Left forelimb (tissue), 1 donor: Measurements from ENCODE around the gene NECAB2.

Source experiments
- DNase-seq: peaks from one replicate; pipeline ENCODE4 v3.0.0-alpha.2; 2018; ENCODE audit warnings: low spot score

Gene NECAB2

DNA sequence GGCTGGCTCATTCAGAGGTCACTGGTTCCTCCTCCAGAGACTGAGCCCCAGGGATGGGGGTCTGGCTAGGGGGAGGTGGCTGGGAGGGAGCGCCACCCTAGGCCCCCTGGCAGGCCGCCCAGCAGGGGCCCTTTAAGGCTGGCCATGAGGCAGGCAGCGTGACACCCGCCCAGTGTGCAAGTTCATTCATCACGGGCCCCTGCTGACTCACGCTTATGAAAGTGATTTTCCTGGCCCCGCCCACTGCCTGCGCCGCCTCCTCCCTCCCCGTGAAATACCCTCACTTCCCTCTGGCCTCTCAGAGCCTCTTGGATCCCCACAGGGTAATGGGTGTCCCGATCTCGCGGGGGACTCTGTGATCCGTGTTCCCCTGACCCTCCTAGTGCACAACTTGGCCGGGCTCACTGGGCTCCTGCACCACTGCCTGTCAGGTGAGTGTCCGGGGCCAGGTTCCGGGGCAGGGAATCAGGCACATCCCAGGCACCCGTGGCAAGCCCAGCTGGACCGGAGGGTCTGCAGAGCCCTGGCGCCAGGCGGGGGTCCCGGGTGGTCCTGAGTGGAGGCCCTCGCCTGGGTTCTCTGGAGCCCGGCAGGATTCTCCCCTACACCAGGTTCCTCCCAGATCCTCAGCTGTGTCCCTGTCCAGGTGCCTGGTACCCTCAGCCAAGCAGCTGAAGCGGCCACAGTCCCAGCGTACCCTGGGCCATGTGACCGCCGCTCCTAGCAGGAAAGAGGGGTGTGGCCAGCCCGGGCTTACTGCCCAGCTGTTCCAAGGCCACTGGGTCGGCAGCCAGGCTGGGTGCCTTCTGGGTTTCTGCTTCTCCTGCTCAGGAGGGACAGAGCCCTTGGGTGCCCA, 14.9 kb upstream of the NECAB2 start, which contains the start of gene OSGIN1:
OSGIN1 (plus strand) TSS at position 301 of the 856 bp plus-strand sequence. CDS start 4,432 bp downstream, outside the sequence.
- peak; percentile 81 for DNase-seq

DNA sequence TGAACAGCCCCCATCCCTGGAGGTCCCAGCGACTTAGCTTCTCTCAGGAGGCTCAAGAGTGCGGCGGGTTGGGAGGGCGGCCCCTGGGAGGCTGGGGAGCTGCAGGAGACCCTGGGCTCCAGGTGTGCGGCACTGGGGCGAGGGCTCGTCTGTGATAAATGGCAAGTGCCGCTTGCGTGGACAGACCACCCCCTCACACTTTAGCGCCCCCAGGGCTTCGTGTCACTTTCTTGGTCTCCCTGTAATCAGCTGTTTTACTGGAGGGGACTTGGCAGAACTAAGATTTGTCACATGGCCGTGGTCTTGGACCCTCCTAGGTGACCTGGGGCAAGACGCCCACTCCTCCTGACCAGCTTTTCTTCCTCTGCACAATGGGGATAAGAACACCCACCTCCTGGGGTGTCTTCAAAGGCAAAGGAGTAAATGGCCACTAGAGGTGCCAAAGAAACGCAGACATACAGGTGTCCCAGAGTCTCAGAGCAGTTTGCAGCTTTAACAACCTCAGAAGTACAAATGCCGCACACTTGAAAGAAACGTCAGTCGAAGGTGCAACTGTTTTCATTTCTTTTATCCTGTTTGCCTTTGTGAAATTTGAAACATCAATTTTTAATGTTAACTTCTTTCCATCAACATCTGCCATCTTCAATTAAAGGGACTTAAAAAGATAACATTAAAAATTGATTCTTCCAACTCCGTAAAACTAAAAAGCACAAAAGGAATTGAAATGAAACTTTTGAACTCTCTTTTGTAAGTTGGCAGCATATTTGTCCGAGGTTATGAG, 14.1 kb upstream of the NECAB2 start:
- no peak for DNase-seq

GRCh38 chr16:83954577-83955016, 13.4 kb upstream of the NECAB2 start:
- no peak for DNase-seq

- DNase-seq = no peak
These were observed 12.6 kb upstream of the NECAB2 start for GRCh38 chr16:83955218-83956130.

DNA sequence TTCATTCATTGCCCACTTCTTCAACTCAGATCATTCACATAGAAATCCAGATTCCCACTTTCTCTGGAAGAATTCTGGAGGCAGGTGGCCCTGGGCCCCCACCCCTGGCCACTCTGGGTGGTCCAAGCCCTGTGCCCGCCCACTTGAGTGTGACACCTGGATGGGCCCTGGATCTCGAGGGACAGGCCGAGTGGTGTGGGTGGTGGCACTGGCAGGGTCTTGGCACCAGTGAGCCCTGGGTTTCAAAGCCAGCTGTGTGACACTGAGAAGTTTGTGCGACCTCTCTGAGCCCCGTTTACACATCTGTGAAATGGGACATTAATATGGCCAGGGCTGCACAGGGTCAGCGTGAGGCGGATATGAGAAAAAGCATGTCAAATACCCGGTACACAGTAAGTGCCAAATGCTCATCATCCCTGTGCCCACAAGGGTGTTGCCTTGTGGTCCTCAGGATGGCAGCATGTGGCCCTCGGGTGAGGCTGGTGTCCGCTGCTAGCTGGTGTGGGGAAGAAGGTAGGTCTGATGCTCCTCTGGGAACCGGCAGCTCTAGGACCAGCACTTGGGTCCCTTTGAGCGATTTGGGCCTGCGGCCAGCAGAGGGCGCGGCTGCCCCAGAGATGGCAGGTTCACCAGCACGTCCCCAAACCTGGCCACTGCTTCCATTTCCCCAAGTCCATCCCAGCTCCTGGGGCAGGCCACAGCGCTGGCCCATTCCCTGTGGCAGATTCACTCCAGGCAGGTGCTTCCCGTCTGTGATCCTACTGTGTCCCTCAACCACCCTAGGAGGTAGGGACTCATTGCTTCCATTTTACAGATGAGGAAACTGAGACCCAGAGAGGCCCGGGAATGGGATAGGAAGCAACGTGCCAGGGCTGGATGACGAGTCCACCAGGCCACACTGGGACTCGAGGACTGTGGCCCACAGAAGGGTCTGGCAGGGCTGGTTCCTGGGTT, 11.4 kb upstream of the NECAB2 start:
- DNase-seq = peak; percentile 81

GRCh38 chr16:83957296-83957855, 10.7 kb upstream of the NECAB2 start:
- DNase-seq = no peak

DNA sequence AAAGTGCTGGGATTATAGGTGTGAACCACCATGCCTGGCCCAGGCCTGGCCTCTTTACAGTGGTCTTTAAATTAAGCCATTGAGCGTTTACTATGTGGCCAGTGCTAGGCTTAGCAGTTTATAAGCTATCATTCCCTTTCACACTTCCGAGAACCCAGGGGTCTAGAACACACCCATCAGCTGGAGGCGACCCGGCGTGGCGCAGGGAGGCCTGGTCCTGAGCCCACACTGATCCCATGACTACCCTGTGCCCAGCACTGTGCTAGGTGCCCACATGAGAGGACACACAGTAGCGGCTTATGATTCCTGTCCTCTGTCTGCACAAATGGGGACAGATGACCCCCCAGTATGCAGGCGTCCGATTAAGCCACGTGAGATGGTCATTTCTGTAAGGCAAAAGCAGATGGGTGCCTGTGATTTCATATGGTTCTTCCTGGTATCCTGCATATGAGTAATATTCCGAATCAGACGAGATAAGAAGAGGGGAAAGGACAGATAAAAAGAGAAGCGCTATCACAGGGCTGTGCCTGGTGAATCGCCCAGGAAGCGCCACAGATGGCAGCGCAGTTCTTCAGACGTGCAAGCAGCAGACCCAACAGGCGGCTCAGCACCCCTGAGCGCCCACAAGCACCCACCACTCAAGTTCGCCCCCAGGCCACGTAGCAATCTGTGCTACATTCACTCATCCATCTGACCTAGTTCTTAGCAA, 9.8 kb upstream of the NECAB2 start:
- no peak for DNase-seq

DNA sequence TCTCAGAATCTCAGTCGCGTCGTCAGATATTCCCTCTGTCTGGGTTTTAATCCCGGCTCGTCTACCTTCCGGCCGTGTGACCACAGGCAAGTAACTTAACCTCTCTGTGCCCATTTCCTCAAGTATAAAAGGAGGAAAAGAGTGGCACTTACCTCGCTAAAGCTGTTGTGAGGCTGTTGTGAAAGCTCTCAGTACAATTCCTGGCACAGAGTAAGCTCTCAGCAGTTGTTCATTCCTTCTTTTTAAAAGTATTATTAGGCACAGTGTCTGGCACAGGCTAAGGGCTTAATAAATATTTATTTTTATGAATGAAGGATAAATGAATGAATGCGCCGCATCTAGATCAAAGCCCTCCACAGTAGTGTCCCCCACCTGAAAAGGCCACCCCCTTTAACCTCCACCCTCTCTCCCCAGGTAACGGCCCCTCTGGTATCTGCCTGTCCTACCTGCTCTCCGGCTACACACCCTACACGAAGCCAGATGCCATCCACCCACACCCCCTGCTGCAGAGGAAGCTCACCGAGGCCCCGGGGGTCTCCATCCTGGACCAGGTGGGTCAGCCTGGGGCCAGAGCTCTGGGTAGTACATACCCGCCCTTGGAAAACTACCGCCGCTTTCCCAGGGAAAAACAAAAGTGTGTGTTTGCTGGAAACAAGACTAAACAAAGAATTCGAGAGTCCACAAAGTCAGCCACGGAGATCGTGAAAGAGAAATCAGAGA, 9.0 kb upstream of the NECAB2 start:
- no peak for DNase-seq

- DNase-seq = no peak
These were observed 8.2 kb upstream of the NECAB2 start for GRCh38 chr16:83959656-83960434.

DNA sequence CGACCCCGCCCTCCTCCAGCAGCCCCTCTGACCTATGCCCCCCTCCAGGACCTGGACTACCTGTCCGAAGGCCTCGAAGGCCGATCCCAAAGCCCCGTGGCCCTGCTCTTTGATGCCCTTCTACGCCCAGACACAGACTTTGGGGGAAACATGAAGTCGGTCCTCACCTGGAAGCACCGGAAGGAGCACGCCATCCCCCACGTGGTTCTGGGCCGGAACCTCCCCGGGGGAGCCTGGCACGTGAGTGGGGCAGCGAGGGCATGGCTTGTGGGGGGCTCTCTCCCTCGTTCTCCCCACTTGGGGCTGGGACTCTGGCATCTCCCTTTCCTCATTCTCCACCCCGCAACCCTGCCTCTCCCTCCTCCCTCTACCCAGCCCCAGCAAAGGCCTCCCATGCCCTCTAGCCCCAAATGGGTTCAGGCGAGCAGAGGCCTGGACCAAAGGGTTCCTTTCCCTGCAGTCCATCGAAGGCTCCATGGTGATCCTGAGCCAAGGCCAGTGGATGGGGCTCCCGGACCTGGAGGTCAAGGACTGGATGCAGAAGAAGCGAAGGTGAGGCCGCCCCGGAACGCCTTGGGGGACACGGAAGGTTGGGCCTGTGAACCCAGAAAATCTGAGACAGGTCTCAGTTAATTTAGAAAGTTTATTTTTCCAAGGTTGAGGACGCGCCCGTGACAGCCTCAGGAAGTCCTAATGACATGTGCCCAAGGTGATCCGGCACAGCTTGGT, 7.4 kb upstream of the NECAB2 start:
- no peak for DNase-seq

DNA sequence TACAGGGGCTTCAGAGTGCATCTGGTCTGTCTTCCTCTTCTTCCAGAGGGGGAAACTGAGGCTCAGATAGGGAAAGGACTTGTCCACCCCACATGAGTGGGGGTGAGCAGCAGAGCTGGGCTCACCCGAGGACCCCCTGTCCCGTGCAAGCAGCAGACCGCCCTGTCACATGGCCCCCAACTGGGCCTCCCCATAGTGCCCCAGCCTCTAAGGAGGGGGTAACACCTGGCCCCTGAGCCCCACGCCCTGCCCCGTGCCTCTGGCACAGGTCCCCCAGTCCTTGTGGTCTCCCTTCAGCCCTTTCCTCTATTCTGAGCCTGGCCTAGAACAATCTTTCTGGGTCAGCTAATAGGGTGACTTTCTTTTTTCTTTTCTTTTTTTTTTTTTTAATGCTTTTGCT, 6.5 kb upstream of the NECAB2 start:
- no peak for DNase-seq

DNA sequence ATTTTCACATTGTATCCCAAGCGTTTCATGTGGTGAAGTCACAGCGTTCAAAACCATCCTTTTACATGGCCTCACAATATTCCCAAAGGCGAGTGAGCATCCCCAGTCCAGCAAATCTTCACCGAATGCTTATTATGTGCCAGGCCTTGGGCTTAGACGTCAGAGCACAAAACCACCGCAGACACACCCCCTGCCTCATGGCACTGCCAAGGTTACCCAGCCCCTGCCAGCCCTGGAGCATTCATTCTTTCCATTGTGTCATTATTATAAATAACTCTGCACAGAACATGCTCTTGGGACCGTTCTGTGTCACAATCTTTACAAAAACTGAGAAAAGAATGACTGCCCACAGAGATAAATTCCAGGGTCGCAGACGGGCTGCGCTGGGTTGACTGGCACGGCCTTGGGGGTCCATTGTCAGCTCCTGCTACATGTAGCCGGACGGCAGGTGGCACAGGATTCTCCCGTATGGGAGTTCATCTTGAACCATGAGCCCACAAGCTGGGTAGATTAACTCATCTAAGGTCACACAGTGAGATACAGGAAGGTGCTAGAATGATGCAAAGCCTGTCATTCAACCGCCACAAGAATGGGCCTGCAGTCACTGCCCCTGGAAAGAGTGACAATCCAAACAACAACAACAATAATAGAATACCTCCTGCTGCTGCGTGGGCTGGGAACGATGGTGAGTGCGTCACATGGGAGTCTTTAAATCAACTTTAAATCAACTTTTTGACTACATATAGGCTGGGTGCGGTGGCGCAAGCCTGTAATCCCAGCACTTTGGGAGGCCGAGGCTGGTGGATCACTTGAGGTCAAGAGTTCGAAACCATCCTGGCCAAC, 4.5 kb upstream of the NECAB2 start:
- no peak for DNase-seq

DNA sequence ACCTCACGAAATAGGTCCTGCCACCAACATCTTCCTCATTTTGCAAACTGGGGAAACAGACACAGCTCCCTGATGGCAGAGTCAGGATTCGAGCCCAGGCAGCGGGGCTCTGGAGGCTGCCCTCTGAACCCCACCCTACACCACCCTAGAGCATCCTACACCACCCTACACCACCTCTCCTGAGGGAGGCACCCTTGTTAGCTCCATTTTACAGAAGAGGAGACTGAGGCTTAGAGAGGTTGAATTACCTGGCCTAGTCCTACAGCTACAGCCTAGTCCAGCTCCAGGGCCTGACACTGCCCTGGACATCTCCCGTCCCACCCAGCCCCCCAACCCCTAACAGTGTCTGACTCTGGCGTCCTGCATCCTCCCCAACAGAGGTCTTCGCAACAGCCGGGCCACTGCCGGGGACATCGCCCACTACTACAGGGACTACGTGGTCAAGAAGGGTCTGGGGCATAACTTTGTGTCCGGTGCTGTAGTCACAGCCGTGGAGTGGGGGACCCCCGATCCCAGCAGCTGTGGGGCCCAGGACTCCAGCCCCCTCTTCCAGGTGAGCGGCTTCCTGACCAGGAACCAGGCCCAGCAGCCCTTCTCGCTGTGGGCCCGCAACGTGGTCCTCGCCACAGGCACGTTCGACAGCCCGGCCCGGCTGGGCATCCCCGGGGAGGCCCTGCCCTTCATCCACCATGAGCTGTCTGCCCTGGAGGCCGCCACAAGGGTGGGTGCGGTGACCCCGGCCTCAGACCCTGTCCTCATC, 3.2 kb upstream of the NECAB2 start:
- no peak for DNase-seq

- no peak for DNase-seq
These were observed 2.4 kb upstream of the NECAB2 start for GRCh38 chr16:83965444-83966152.

DNA sequence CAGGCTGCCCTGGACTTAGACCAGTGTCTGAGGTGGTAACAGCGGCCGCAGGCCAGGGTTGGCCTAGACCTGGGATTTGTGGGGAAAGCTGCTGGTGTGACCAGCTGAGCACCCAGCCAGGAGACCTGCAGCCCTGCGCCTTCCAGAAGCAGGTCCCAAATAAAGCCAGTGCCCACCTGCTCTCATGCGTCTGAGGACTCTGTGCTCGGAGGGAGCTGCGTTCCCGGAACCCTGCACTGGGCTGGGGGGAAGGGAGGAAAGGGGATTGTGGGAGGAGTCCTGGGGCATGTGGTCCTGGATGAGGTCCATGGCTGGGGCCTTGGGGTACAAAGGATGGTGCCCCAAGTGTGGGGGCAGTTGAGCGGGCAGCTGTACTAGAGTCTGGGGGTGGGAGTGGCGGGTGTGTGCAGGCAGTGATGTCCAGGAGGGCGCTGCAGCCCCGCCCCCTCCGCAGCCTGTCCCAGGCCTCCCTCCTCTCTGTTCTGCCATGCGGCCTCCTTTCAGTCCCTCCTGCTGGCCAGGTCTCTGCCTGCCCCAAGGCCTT, 1.8 kb upstream of the NECAB2 start:
- no peak for DNase-seq
